ENCODE data around the gene WDR88.

DNA sequence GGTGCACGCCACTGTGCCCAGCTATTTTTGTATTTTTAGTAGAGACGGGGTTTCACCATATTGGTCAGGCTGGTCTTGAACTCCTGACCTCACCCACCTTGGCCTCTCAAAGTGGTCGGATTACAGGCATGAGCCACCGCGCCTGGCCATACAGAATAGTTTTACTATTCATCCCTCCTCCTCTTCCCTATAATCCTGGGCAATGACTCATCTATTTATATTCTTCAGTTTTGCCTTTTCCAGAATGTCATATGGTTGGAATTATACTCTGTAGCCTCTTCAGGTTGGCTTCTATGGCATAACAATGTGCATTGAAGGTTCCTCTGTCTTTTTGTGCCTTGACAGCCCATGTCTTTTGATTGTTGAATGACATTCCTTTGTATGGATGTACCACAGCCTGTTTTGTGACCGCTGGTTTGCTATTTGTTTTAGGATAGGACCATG, 40.0 kb downstream of the WDR88 start:
- TF ChIP-seq, protein P1, sequence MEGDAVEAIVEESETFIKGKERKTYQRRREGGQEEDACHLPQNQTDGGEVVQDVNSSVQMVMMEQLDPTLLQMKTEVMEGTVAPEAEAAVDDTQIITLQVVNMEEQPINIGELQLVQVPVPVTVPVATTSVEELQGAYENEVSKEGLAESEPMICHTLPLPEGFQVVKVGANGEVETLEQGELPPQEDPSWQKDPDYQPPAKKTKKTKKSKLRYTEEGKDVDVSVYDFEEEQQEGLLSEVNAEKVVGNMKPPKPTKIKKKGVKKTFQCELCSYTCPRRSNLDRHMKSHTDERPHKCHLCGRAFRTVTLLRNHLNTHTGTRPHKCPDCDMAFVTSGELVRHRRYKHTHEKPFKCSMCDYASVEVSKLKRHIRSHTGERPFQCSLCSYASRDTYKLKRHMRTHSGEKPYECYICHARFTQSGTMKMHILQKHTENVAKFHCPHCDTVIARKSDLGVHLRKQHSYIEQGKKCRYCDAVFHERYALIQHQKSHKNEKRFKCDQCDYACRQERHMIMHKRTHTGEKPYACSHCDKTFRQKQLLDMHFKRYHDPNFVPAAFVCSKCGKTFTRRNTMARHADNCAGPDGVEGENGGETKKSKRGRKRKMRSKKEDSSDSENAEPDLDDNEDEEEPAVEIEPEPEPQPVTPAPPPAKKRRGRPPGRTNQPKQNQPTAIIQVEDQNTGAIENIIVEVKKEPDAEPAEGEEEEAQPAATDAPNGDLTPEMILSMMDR (IDR thresholded peaks at IDR 0.05), result no peak
- TF ChIP-seq POLR2A (IDR thresholded peaks at IDR 0.05), result no peak
- no peak for TF ChIP-seq POLR2AphosphoS5 (IDR thresholded peaks at IDR 0.05)
